GM19397 (cell line): ENCODE measurements around the gene PSORS1C1.
"Not testable (repeated sequence)": the region's sequence is repeated elsewhere in the genome, so short reads cannot be mapped to it uniquely, and the experiment has no call there.

Experiments
- ATAC-seq: cut with Tn5 transposase; IDR thresholded peaks from one replicate; pipeline ENCODE4 v1.9.1; 2021; ENCODE audit warnings: mild to moderate bottlenecking, moderate library complexity; ENCODE audit not compliant: unreplicated experiment

The PSORS1C1 gene, protein sequence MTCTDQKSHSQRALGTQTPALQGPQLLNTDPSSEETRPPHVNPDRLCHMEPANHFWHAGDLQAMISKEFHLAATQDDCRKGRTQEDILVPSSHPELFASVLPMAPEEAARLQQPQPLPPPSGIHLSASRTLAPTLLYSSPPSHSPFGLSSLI

DNA sequence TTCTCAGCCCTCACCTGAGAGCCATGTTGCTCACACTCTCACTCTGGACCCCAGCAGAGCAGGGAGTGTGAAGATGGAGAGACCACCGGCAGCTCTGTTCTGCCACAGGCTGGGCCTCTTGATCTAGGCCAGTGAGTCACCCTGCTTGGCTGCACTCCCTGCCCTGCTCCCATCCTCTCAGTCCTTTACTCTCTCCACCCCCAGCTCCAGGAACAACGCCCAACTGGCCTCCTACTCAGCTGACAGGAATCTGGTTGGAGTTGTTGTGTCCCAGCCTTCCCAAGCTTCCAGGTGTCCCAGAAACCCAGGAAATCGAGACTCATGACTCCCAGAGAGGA, at the start of gene PSORS1C1:
Gene PSORS1C1 (plus strand): TSS at position 260 of the 338 bp plus-strand sequence. CDS start 14,833 bp downstream, outside the sequence.
- ATAC-seq = no peak

DNA sequence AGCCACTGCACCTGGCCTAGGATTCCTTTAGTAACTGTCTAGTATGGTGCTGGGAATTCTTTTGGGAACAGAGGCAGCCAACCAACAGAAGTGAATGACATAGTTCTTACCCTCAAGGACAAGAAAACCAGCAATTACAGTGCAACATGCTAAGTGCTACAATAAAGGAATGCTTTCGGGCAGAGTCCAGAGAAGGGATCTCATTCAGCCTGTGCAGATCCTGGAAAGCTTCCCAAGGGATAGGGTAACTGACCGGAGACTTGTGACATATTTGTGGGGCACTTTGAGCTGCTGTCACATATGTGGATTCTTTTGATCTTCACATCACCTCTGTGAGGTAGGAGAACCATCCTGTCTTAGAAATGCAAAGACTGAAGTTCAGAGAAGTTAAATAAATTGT, 49.0 kb upstream of the PSORS1C1 start:
- ATAC-seq = no peak

DNA sequence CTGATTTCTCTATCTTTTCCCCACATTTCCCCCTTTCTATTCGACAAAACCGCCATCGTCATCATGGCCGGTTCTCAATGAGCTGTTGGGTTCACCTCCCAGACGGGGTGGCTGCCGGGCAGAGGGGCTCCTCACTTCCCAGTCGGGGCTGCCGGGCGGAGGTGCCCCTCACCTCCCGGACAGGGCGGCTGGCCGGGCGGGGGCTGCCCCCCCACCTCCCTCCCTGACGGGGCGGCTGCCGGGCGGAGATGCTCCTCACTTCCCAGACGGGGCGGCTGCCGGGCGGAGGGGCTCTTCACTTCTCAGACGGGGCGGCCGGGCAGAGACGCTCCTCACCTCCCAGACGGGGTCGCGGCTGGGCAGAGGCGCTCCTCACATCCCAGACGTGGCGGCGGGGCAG, 47.6 kb upstream of the PSORS1C1 start:
- ATAC-seq = not testable (repeated sequence)

DNA sequence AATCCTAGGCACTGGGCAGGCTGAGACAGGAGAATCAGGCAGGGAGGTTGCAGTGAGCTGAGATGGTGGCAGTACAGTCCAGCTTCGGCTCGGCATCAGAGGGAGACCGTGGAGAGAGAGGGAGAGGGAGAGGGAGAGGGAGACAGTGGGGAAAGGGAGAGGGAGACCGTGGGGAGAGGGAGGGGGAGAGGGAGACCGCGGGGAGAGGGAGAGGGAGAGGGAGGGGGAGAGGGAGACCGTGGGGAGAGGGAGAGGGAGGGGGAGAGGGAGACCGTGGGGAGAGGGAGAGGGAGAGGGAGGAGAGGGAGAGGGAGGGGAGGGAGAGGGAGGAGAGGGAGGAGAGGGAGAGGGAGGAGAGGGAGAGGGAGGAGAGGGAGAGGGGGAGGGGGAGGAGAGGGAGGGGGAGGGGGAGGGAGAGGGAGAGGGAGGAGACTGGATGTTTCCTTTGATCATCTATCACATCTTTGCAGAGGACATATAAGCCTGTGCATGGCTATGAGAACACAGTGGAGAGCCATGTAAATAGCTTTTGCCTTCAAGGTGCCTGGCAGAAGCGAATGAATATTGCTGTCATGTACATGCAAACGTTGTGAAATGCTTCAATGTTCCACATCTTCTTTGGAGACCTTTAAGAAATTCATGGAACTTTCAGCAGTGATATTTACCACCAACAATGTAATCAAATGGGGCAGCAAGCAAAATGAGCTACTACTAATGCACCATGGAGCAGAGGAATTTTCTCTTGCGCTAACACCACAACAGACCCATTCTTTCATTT, 46.5 kb upstream of the PSORS1C1 start:
- ATAC-seq = not testable (repeated sequence)

DNA sequence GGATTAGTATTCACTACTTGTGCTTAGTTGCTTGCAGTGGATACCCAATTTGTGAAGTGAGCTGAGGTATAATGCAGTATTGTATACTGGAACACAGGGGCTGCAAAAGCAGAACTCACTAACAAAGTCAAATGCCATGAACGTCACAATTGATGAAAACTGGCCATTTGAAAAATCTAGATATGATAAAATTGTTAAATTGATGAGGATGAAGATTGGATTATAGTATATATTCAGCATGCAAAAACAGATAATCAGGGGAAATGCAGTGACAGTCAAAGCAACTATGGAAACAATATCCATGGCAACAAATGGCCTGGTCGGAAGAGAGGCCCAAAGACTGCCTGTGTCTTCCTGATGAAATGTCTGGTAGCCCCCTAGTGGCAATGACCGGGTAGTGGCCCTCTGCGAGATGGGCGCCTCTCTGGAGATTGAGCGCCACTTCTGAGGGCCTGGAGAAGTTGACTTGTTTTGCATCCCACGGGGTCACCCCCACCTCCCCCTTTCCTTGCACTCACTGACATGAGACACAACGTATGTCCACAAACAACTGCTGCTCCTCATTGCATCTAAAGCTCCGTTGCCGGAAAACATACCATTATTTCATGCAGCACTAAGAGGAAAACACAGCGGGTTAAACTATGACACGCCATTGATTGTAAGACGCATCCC, 45.8 kb upstream of the PSORS1C1 start:
- no peak for ATAC-seq

DNA sequence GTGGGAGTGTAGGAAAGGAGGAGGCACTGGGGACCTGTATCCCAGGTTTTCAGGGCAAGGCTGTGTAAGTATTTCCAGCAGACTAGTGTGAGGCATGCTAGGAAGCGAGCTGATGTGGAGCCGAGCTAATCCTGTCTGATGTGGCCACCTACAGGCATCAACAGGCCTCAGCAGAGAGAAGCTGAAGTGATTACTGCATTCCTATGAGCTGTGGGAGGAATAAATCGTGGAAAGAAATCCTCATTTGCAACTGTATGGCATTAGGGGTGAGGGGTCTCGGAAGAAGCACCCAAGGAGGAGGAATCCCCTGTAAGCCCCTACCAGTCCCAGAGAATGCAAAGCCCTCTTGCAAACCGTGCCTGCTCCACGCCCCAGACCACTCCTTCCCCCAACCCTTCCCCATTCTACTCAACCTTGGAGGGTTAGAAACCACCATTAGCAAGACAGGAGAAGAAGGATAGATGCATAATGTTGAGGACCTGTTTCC, 43.8 kb upstream of the PSORS1C1 start:
- ATAC-seq = no peak

DNA sequence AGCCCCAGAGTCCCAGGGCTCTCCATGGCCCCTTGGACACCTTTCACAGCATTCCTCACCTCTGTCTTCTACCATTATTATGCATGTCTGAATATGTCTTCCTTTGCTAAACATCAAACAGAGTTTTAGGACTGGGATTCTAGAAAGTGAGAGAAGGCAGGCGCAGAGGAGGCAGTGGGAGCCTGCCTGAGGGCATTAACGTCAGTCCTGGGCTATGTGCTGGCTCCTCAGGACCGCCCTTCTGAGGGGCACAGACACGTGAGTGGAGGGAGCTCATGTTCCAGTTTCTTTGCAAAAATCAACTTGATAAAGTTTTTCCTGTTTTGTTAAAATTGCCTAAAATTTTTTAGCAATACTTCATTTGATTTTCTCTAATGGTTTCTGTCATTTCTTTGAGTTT, 40.2 kb upstream of the PSORS1C1 start:
- no peak for ATAC-seq

DNA sequence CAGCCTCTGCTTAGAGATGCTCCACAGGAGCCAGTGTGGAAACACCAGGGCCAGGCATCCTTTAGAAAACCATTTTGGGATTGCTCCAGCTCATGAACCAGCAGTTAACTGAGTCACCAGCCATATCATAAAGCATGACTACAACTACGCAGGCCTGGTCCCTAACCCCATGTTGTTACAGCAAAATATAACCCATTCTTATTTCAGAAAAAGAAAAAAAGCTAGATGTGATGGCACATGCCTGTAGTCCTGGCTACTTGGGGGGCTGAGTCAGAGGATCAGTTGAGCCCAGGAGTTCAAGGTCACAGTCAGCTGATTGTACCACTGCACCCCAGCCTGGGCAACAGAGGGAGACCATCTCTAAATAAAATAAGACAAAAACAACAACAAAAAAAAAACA, 39.1 kb upstream of the PSORS1C1 start:
- ATAC-seq = no peak

DNA sequence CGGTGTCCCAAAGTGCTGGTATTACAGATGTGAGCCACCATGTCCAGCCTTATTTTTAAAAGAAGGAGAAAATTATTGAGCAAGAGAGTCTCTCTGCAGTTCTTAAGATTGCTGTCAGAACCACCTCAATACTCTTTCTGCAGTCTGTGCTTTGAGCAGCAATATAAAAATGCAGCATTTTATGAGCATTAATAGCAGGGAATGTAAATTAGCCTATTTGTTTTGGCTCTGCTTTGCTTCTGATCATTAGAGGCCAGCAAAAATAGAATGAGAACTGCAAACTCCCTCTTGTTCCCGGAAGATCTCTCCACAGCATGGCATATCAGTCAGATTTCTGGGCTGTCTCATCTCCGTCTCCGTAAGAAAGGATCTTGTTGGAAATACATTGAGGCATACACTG, 38.0 kb upstream of the PSORS1C1 start:
- no peak for ATAC-seq

DNA sequence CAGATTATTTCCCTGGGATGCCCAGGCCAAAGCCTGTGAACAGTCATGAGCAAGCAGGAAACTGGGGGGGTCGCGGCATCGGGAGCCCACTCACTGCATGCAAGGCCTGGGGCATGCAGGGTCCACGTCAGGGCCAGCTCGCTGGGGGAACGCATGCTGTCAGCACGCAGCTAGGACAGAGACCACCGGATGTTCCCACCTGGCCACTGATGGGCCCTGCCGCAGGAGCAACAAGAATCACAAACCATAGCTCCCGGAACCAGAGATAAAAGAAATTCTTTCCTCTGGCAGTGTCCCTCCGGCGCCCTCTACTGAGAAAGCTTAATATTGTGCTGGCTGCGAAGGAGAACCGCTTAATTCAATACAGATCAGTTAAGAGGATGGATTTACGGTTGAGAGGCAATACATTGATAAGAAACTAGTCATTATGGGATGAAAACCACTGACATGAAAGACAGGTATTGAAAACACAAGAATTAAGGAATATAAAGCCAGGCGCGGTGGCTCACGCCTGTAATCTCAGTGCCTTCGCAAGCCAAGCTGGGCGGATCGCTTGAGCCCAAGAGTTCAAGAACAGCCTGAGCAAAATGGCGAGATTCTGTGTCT, 34.8 kb upstream of the PSORS1C1 start:
- ATAC-seq = no peak

DNA sequence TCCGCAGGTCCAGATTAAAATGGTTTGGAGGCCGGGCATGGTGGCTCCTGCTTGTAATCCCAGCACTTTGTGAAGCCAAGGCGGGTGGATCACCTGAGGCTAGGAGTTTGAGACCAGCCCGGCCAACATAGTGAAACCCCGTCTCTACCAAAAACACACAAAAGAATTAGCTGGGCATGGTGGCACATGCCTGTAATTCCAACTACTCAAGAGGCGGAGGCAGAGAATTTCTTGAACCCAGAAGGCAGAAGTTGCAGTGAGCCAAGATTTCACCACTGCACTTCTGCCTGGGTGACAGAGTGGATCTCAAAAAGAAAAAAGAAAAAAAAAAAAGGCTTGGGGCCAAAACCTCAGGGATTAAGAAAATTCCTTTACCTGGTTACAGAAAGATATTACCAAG, 32.7 kb upstream of the PSORS1C1 start:
- no peak for ATAC-seq

DNA sequence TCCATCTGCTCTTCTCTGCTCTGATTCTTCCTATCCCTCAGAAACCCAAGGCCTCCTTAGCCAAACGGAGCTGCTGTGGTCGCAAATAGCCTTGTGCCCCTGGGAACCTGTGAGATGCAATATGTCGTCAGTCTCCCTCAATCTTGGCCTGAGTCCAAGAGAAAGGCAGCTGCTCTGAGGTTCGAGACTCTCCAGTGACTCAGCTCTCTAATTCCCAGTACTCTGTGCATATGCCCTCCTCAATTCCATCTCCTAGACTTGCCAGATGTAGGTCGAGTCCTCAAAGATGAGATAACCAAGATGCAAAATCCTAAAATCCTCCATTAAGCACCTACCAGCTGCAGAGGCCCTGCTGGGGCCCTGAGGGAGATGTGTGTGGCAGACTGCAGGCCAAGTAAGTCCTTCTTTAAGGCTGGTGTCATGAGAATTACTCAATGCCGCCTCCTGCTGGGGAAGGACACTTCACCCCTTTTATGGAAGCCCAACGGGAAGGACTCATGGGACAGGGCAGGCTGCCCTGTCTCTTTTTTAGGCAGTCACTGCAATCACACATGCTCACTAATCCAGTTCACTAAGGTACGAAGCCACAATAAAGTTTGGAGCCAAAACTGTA, 30.8 kb upstream of the PSORS1C1 start:
- ATAC-seq = no peak

DNA sequence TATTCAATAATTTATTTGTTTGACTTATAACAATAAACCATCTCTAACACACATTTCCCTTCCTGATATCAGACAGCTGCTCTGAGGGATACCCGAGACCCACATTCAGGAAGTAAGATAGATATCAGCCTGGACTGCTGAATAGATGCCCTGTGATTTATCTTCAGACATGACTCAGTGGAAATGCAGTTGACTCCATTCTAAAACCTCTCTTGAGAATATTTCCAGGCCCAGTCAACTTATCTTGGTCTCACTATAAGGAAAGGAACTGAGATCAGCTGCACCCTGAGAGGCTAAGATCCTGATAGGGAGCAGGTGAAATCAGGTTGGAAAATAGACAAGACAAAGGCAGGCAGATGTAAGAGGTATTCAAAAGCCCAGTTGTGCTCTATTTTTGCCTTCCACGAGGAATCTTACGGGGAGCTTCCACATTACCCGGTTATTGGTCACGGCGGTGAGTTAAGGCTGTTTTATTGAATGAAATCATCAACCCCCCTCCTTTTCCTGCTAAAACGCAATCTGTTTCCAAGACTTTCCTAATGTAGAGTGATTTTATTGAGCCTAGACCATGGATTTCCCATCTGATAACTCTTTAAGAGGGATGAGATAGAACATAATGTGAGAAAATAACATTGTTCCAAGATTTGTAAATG, 27.7 kb upstream of the PSORS1C1 start:
- ATAC-seq = no peak

DNA sequence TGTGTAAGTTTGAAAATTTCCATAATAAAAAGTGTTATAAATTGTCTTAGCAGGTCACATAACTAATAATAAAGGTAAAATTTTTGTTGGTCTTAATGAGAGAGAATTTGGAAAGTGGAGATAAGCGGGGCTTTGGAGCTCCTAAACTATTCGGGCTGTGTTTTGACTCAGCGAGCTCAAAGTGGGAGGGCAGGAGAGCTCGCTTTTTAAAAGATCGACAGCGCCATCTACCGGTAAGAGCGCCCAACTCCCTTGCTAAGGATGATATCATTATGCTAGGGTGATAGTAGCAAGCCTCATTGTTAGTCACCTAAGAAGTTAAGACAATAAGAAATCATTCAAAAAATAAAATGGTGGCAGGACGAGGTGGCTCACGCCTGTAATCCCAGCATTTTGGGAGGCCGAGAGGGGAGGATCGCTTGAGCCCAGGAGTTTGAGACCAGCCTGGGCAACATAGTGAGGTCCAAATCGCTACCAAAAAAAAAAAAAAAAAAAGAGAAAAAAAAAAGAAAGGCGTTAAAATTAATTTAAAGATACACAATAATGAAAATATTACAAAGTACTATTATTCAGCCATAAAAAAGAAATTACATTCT, 27.0 kb upstream of the PSORS1C1 start:
- peak; percentile 63 for ATAC-seq

DNA sequence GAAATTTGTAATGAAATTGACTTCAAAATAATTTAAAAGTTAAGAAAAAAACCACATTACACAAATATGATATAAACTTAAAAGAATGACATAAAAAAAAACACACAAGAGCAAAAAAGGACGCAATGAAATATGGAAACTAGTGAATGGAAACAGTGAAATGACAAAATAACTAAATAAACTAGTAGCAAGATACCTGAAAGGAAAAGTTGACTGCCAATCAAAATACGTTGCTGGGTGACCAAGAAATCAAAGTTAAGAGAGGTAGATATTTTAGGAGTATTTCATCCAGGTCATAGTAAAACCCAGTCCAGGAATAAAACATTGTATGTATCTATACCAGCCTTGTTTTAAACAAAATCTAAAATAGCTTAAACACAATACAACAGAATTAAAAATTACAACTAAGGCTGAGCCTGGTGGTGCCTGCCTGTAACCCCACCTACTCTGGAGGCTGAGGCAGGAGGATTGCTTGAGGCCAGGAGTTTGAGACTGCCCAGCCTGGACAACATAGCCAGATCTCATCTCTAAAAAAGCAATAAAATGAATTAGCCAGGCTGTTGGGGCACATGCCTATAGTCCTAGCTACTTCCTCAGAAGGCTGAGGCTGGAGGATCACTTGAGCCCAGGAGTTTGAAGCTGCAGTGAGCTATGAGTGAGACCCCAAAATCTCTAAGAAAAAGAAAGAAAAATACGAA, 24.2 kb upstream of the PSORS1C1 start:
- ATAC-seq = no peak

DNA sequence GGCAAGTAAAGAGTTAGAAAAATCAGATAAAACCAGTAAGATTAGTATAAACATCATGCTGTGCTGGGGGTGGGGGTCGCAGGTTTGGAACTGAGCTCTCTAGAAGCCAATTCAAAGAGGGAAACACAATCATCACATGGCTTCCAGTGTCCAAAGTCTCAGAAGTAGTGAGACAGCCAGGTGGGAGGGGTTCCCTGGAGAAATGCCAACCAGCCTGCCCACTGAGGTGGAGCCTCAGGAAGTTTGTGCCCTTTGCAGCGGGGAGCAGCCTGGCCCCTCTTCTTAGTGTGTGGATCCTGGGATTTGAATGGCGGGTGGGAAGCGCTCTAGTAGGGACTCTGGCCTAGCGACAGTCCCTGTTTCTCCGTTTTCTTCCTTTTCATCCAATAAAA, 23.6 kb upstream of the PSORS1C1 start:
- ATAC-seq = no peak

DNA sequence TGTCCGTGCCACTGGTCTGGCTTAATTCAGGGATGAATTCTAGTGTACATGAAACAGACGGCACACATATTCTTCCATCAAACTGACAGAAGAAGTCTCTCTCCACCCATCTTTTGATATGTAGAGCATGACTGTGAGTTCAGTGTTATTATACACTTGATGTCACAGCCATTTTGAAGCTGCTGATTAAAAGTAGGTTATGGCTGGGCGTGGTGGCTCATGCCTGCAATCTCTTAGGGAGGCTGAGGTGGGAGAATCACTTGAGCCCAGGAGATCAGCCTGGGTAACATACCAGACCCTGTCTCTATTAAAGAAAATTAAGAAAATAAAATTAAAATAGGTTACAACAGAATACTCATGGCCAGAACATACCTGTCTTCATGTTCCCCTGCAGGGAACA, 22.9 kb upstream of the PSORS1C1 start:
- ATAC-seq = no peak

DNA sequence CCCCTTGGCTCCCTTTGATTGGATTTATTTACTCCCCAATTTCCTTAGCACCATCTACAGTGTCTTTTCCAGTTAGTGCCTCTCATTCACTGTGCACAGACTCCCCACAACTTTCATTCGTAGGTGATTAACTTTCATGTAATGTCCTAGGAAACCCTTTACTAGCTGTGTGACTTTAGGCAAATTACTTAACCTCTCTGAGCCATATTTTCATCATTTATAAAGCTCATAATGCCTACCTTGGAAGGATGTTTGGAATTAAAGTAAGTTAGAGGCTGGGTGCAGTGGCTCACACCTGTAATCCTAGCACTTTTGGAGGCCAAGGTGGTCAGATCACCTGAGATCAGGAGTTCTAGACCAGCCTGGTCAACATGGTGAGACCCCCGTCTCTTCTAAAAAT, 22.4 kb upstream of the PSORS1C1 start:
- ATAC-seq = no peak

DNA sequence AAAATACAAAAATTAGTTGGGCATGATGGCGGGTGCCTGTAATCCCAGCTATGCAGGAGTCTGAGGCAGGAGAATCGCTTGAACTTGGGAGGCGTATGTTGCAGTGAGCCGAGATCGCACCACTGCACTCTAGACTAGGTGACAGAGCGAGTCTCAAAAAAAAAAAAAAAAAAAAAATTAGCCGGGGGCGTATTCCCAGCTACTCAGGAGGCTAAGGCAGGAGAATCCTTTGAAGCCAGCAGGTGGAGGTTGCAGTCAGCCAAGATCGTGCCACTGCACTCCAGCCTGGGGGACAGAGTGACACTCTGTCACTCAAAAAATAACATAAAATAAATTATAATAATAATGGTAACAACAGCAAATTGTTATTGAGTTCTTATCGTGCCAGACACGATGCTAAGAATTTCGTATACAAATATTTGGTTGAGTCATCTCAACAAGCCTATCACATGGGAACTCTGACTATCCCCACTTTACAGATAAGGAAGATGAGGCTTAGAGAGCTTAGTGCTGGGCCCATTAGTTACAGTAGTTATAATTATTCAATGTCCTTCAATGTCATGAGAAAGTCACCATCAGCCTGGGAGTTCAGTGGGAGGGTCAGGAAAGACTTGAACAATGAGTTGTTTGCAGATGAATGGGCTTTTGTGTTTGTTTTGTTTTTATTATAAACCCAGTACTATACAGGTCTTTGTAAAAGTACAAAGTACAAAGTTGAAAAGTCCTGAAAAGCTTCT, 21.7 kb upstream of the PSORS1C1 start:
- no peak for ATAC-seq
